NB4 (cell line): ENCODE data around the gene VRK3.

ENCODE experiments used
- CTCF ChIP-seq: IDR thresholded peaks from one replicate; pipeline ENCODE4 v1.5.1; 2012; ENCODE audit warnings: low read depth, low read length
- MAX ChIP-seq: IDR thresholded peaks from 2 replicates; pipeline ENCODE4 v1.6.1; 2011; ENCODE audit warnings: low read depth, low read length
- MYC ChIP-seq: IDR thresholded peaks from 2 replicates; pipeline ENCODE4 v1.6.1; 2011; ENCODE audit warnings: low read depth, low read length
- POLR2A ChIP-seq: IDR thresholded peaks from 2 replicates; pipeline ENCODE4 v1.6.1; 2011; ENCODE audit warnings: mild to moderate bottlenecking; ENCODE audit not compliant: insufficient read length; ENCODE audit errors: extremely low read depth

GRCh38 chr19:50059045-50059444 lies 33.9 kb upstream of the VRK3 start:
- TF ChIP-seq CTCF (no peak), POLR2A (no peak), MAX (no peak), MYC (no peak)
